Esophagus muscularis mucosa (tissue), 4 donors: ENCODE measurements around the gene ZNF107. TPM values are rescaled to one million over a fixed set of nuclear protein-coding genes. Genes with fewer than 3 reads are reported as not detected.

Experiments
- DNase-seq: peaks from one replicate; pipeline ENCODE4 v3.0.0-alpha.2; 2017; ENCODE audit errors: extremely low spot score
- H3K27ac ChIP-seq, 4 donors: fragments of 200-600 bp; sonication (generic); replicated peaks in 1 of 4; 1 replicate in 3 of 4; 2 replicates in 1 of 4; pipeline ENCODE4 v1.5.1; 2016 to 2019; ENCODE audit warnings: mild to moderate bottlenecking in 1 of 4
- H3K27me3 ChIP-seq, 4 donors: fragments of 200-600 bp; sonication (generic); one replicate each; pipeline versions ENCODE4 v1.5.1 to v1.6.0; 2016 to 2019
- H3K36me3 ChIP-seq, 4 donors: fragments of 200-600 bp; sonication (generic); one replicate each; pipeline ENCODE4 v1.5.1; 2016 to 2019
- H3K4me1 ChIP-seq, 4 donors: fragments of 200-600 bp; sonication (generic); one replicate each; pipeline ENCODE4 v1.5.1; 2016 to 2019
- H3K4me3 ChIP-seq, 4 donors: fragments of 200-600 bp; sonication (generic); 1 replicate in 2 of 4; 2 replicates in 2 of 4; pipeline ENCODE4 v1.5.1; 2016 to 2019; ENCODE audit warnings: mild to moderate bottlenecking in 4 of 4, moderate library complexity in 1 of 4
- H3K9me3 ChIP-seq, 4 donors: fragments of 200-600 bp; sonication (generic); 1 replicate in 3 of 4; 2 replicates in 1 of 4; pipeline ENCODE4 v1.5.1; 2016 to 2019
- CTCF ChIP-seq, 3 experiments: fragments of 200-600 bp in 2 of 3; fragments of 450-650 bp in 1 of 3; sonication (generic) in 2 of 3; IDR thresholded peaks; one replicate each; pipeline ENCODE4 v1.5.1; 2017 to 2019; ENCODE audit warnings: antibody characterized with exemption in 3 of 3, mild to moderate bottlenecking in 2 of 3, moderate library complexity in 1 of 3
- EP300 ChIP-seq: sonication (generic); formaldehyde crosslinking; IDR thresholded peaks from one replicate; pipeline ENCODE4 v1.6.1; 2017; ENCODE audit warnings: antibody characterized with exemption
- POLR2A ChIP-seq: fragments of 450-650 bp; IDR thresholded peaks from one replicate; pipeline ENCODE4 v1.6.1; 2017; ENCODE audit warnings: antibody characterized with exemption, moderate library complexity, mild to moderate bottlenecking, low read depth
- POLR2AphosphoS5 ChIP-seq, 2 donors: sonication (generic); formaldehyde crosslinking; IDR thresholded peaks; one replicate each; pipeline ENCODE4 v1.6.1; 2017; ENCODE audit warnings: antibody characterized with exemption in 2 of 2
- WGBS: methylation state at CpG from one replicate; pipeline ENCODE4 v1.1.5; 2018; 5-methylcytosine and 5-hydroxymethylcytosine counted together
- intact Hi-C: fragments of 100-400 bp; cut with DNase I; formaldehyde crosslinking; loops from one replicate; pipeline ENCODE4 v1.15.1; 2023
- total RNA-seq, 4 donors: library from RNA; depleted of rRNA; stranded (reverse); fragments of >200 nt; gene quantifications; one replicate each; pipeline versions ENCODE4 v1.1.0 to v1.2.1, GENCODE V29; 2016

ZNF107 gene
- total RNA-seq, 4 donors from 2014 or later: 1.8 to 3.3 (median 2.4) TPM

GRCh38 chr7:64628721-64629120 is 37.2 kb upstream of the ZNF107 start:
- intact Hi-C loops: no loop called here
- no peak for DNase-seq
- H3K36me3 ChIP-seq: no peaks in the 10 kb centered on the region
- WGBS: 90% methylated on average over 3 of the region's 3 CpGs
- no peak for TF ChIP-seq CTCF (IDR thresholded peaks at IDR 0.05)
- TF ChIP-seq EP300: no peak
- no peak for TF ChIP-seq POLR2AphosphoS5 (IDR thresholded peaks at IDR 0.05)
- no peak for TF ChIP-seq POLR2A
- no peaks in the 10 kb centered on the region for H3K9me3 ChIP-seq
- no peak overlapping the region for H3K4me3 ChIP-seq
- no peak overlapping the region for H3K27ac ChIP-seq
- H3K27me3 ChIP-seq: peaks cover 0 to 6% (median 0%) of the 10 kb centered on the region in 4 donors
- no peaks in the 10 kb centered on the region for H3K4me1 ChIP-seq

- TF ChIP-seq POLR2A (no peak), CTCF (IDR thresholded peaks at IDR 0.05) (peak in 2 of 3 experiments; percentile 34 to 53), POLR2AphosphoS5 (IDR thresholded peaks at IDR 0.05) (no peak), EP300 (no peak)
- no peaks in the 10 kb centered on the region for H3K36me3 ChIP-seq
- intact Hi-C loops: no loop called here
- H3K27me3 ChIP-seq: peaks cover 0 to 6% (median 0%) of the 10 kb centered on the region in 4 donors
- DNase-seq: no peak
- 6% methylated on average over 2 of the region's 2 CpGs for WGBS
- H3K4me3 ChIP-seq: no peak overlapping the region
- H3K4me1 ChIP-seq: no peaks in the 10 kb centered on the region
- H3K27ac ChIP-seq: no peak overlapping the region
- no peaks in the 10 kb centered on the region for H3K9me3 ChIP-seq
These were observed 35.4 kb upstream of the ZNF107 start for GRCh38 chr7:64630496-64630895.

- Histone ChIP-seq H3K4me3 (no peak overlapping the region), H3K27me3 (no peaks in the 10 kb centered on the region), H3K9me3 (no peaks in the 10 kb centered on the region), H3K36me3 (no peaks in the 10 kb centered on the region), H3K4me1 (no peaks in the 10 kb centered on the region), H3K27ac (no peak overlapping the region)
- no peak for TF ChIP-seq EP300
- TF ChIP-seq POLR2A: no peak
- TF ChIP-seq POLR2AphosphoS5 (IDR thresholded peaks at IDR 0.05): no peak
- TF ChIP-seq CTCF (IDR thresholded peaks at IDR 0.05): no peak
- DNase-seq: no peak
- WGBS: 63% methylated on average over 1 of the region's 1 CpG
- intact Hi-C loops: no loop called here
These were observed 33.9 kb upstream of the ZNF107 start for GRCh38 chr7:64632029-64632428.

- 69% methylated on average over 3 of the region's 3 CpGs for WGBS
- H3K27ac ChIP-seq: no peak overlapping the region
- no peaks in the 10 kb centered on the region for H3K27me3 ChIP-seq
- no peak overlapping the region for H3K4me3 ChIP-seq
- intact Hi-C loops: no loop called here
- TF ChIP-seq EP300 (no peak), POLR2A (no peak), CTCF (IDR thresholded peaks at IDR 0.05) (no peak), POLR2AphosphoS5 (IDR thresholded peaks at IDR 0.05) (no peak)
- no peaks in the 10 kb centered on the region for H3K36me3 ChIP-seq
- no peaks in the 10 kb centered on the region for H3K4me1 ChIP-seq
- DNase-seq: no peak
- H3K9me3 ChIP-seq: no peaks in the 10 kb centered on the region
These were observed 32.5 kb upstream of the ZNF107 start for GRCh38 chr7:64633401-64633800.

GRCh38 chr7:64634406-64635062 is 31.4 kb upstream of the ZNF107 start:
- DNase-seq: no peak
- 75% methylated on average over 2 of the region's 2 CpGs for WGBS
- H3K9me3 ChIP-seq: no peaks in the 10 kb centered on the region
- no peaks in the 10 kb centered on the region for H3K27me3 ChIP-seq
- no peaks in the 10 kb centered on the region for H3K4me1 ChIP-seq
- H3K36me3 ChIP-seq: no peaks in the 10 kb centered on the region
- no peak overlapping the region for H3K27ac ChIP-seq
- no peak for TF ChIP-seq POLR2A
- TF ChIP-seq POLR2AphosphoS5 (IDR thresholded peaks at IDR 0.05): no peak
- no peak for TF ChIP-seq CTCF (IDR thresholded peaks at IDR 0.05)
- TF ChIP-seq EP300: no peak
- no peak overlapping the region for H3K4me3 ChIP-seq
- intact Hi-C loops: no loop called here
